ENCODE results near the gene DYNC1I1.
A peak's percentile ranks its signal among the peaks of the same experiment; 100 is the strongest.

Gene DYNC1I1

GRCh38 chr7:96085953-96086352 lies 313.6 kb downstream of the DYNC1I1 start:
- no peak overlapping the region for H3K4me3 Mint-ChIP-seq
- no peaks in the 10 kb centered on the region for H3K36me3 Mint-ChIP-seq (ENCODE audit: low read depth)
- H3K27ac Mint-ChIP-seq: no peak overlapping the region
- peaks cover 13% of the 10 kb centered on the region for H3K27me3 Mint-ChIP-seq
- ATAC-seq: no peak
- H3K9me3 Mint-ChIP-seq: no peaks in the 10 kb centered on the region
- DNase-seq: no peak
- no peaks in the 10 kb centered on the region for H3K4me1 Mint-ChIP-seq

- Mint-ChIP-seq H3K27ac (no peak overlapping the region), H3K9me3 (no peaks in the 10 kb centered on the region), H3K27me3 (peaks cover 17% of the 10 kb centered on the region), H3K4me3 (no peak overlapping the region), H3K36me3 (ENCODE audit: low read depth) (no peaks in the 10 kb centered on the region), H3K4me1 (peaks cover 2% of the 10 kb centered on the region)
- DNase-seq (no peak), ATAC-seq (no peak)
These were observed 316.2 kb downstream of the DYNC1I1 start for GRCh38 chr7:96088579-96088978.

GRCh38 chr7:96089511-96089910 lies 317.2 kb downstream of the DYNC1I1 start:
- Mint-ChIP-seq H3K36me3 (ENCODE audit: low read depth) (no peaks in the 10 kb centered on the region), H3K27ac (no peak overlapping the region)

GRCh38 chr7:96090756-96091155 lies 318.4 kb downstream of the DYNC1I1 start:
- peaks cover 2% of the 10 kb centered on the region for H3K4me1 Mint-ChIP-seq
- ATAC-seq: no peak
- no peak for DNase-seq
- no peaks in the 10 kb centered on the region for H3K9me3 Mint-ChIP-seq
- H3K36me3 Mint-ChIP-seq (ENCODE audit: low read depth): no peaks in the 10 kb centered on the region
- H3K27me3 Mint-ChIP-seq: peaks cover 16% of the 10 kb centered on the region
- no peak overlapping the region for H3K27ac Mint-ChIP-seq
- no peak overlapping the region for H3K4me3 Mint-ChIP-seq

More at GRCh38 chr7:96089511-96089910, 317.2 kb downstream of the DYNC1I1 start:
- H3K27me3 Mint-ChIP-seq: peaks cover 13% of the 10 kb centered on the region
- no peak for ATAC-seq
- H3K4me1 Mint-ChIP-seq: peaks cover 2% of the 10 kb centered on the region
- no peaks in the 10 kb centered on the region for H3K9me3 Mint-ChIP-seq
- no peak for DNase-seq
- no peak overlapping the region for H3K4me3 Mint-ChIP-seq

- DNase-seq (no peak), ATAC-seq (peak; percentile 52)
- Mint-ChIP-seq H3K9me3 (no peaks in the 10 kb centered on the region), H3K4me3 (no peak overlapping the region), H3K4me1 (peaks cover 2% of the 10 kb centered on the region), H3K27ac (no peak overlapping the region), H3K36me3 (ENCODE audit: low read depth) (no peaks in the 10 kb centered on the region), H3K27me3 (peaks cover 19% of the 10 kb centered on the region)
These were observed 321.1 kb downstream of the DYNC1I1 start for GRCh38 chr7:96093435-96093834.

GRCh38 chr7:96097835-96098234 lies 325.5 kb downstream of the DYNC1I1 start:
- Mint-ChIP-seq H3K9me3 (no peaks in the 10 kb centered on the region), H3K4me3 (no peak overlapping the region), H3K27me3 (peaks cover 6% of the 10 kb centered on the region), H3K36me3 (ENCODE audit: low read depth) (no peaks in the 10 kb centered on the region), H3K27ac (no peak overlapping the region), H3K4me1 (peaks cover 2% of the 10 kb centered on the region)
- no peak for ATAC-seq
- DNase-seq: no peak

- Mint-ChIP-seq H3K4me1 (no peaks in the 10 kb centered on the region), H3K36me3 (ENCODE audit: low read depth) (no peaks in the 10 kb centered on the region), H3K27ac (no peak overlapping the region), H3K4me3 (no peak overlapping the region), H3K9me3 (no peaks in the 10 kb centered on the region), H3K27me3 (peaks cover 3% of the 10 kb centered on the region)
- no peak for DNase-seq
- ATAC-seq: no peak
These were observed 328.4 kb downstream of the DYNC1I1 start for GRCh38 chr7:96100737-96101136.

GRCh38 chr7:96102096-96102811 lies 329.9 kb downstream of the DYNC1I1 start:
- Mint-ChIP-seq H3K27ac (no peak overlapping the region), H3K9me3 (no peaks in the 10 kb centered on the region), H3K4me1 (no peaks in the 10 kb centered on the region), H3K4me3 (no peak overlapping the region), H3K36me3 (ENCODE audit: low read depth) (no peaks in the 10 kb centered on the region), H3K27me3 (peaks cover 3% of the 10 kb centered on the region)
- DNase-seq (no peak), ATAC-seq (no peak)

- Mint-ChIP-seq H3K9me3 (no peaks in the 10 kb centered on the region), H3K4me3 (no peak overlapping the region), H3K36me3 (ENCODE audit: low read depth) (no peaks in the 10 kb centered on the region), H3K27me3 (no peaks in the 10 kb centered on the region), H3K4me1 (no peaks in the 10 kb centered on the region), H3K27ac (no peak overlapping the region)
- ATAC-seq (no peak), DNase-seq (no peak)
These were observed 332.6 kb downstream of the DYNC1I1 start for GRCh38 chr7:96104984-96105383.

GRCh38 chr7:96111405-96111804 lies 339.1 kb downstream of the DYNC1I1 start:
- Mint-ChIP-seq H3K27me3 (peaks cover 9% of the 10 kb centered on the region), H3K27ac (no peak overlapping the region), H3K9me3 (no peaks in the 10 kb centered on the region), H3K4me3 (no peak overlapping the region), H3K36me3 (ENCODE audit: low read depth) (no peaks in the 10 kb centered on the region), H3K4me1 (no peaks in the 10 kb centered on the region)
- DNase-seq: no peak
- no peak for ATAC-seq

- peaks cover 9% of the 10 kb centered on the region for H3K27me3 Mint-ChIP-seq
- ATAC-seq: no peak
- H3K27ac Mint-ChIP-seq: no peak overlapping the region
- no peaks in the 10 kb centered on the region for H3K9me3 Mint-ChIP-seq
- no peaks in the 10 kb centered on the region for H3K4me1 Mint-ChIP-seq
- DNase-seq: no peak
- H3K36me3 Mint-ChIP-seq (ENCODE audit: low read depth): no peaks in the 10 kb centered on the region
- no peak overlapping the region for H3K4me3 Mint-ChIP-seq
These were observed 341.8 kb downstream of the DYNC1I1 start for GRCh38 chr7:96114190-96114589.

GRCh38 chr7:96116173-96116572 lies 343.8 kb downstream of the DYNC1I1 start:
- ATAC-seq: no peak
- Mint-ChIP-seq H3K27ac (no peak overlapping the region), H3K27me3 (peaks cover 5% of the 10 kb centered on the region), H3K4me3 (no peak overlapping the region), H3K36me3 (ENCODE audit: low read depth) (peaks cover 5% of the 10 kb centered on the region), H3K4me1 (no peaks in the 10 kb centered on the region), H3K9me3 (no peaks in the 10 kb centered on the region)
- DNase-seq: no peak

- no peaks in the 10 kb centered on the region for H3K27me3 Mint-ChIP-seq
- ATAC-seq: no peak
- no peaks in the 10 kb centered on the region for H3K4me1 Mint-ChIP-seq
- DNase-seq: no peak
- H3K9me3 Mint-ChIP-seq: no peaks in the 10 kb centered on the region
- H3K4me3 Mint-ChIP-seq: no peak overlapping the region
- peaks cover 7% of the 10 kb centered on the region for H3K36me3 Mint-ChIP-seq (ENCODE audit: low read depth)
- no peak overlapping the region for H3K27ac Mint-ChIP-seq
These were observed 346.2 kb downstream of the DYNC1I1 start for GRCh38 chr7:96118449-96119001.

- H3K27me3 Mint-ChIP-seq: no peaks in the 10 kb centered on the region
- DNase-seq (no peak), ATAC-seq (no peak)
- no peak overlapping the region for H3K4me3 Mint-ChIP-seq
- H3K9me3 Mint-ChIP-seq: no peaks in the 10 kb centered on the region
- no peak overlapping the region for H3K27ac Mint-ChIP-seq
- peaks cover 9% of the 10 kb centered on the region for H3K36me3 Mint-ChIP-seq (ENCODE audit: low read depth)
- H3K4me1 Mint-ChIP-seq: no peaks in the 10 kb centered on the region
These were observed 348.3 kb downstream of the DYNC1I1 start for GRCh38 chr7:96120445-96121225.

- no peaks in the 10 kb centered on the region for H3K9me3 Mint-ChIP-seq
- no peaks in the 10 kb centered on the region for H3K4me1 Mint-ChIP-seq
- no peaks in the 10 kb centered on the region for H3K27me3 Mint-ChIP-seq
- ATAC-seq (no peak), DNase-seq (no peak)
- peaks cover 9% of the 10 kb centered on the region for H3K36me3 Mint-ChIP-seq (ENCODE audit: low read depth)
- no peak overlapping the region for H3K4me3 Mint-ChIP-seq
- no peak overlapping the region for H3K27ac Mint-ChIP-seq
These were observed 349.4 kb downstream of the DYNC1I1 start for GRCh38 chr7:96121752-96122151.
